HG03575 (cell line): ENCODE data around the gene HDAC9.

Experiments used
- ATAC-seq: cut with Tn5 transposase; IDR thresholded peaks from one replicate; pipeline ENCODE4 v1.9.1; 2021; ENCODE audit not compliant: unreplicated experiment, insufficient number of reproducible peaks, low FRiP score; ENCODE audit errors: extremely low read depth

Gene HDAC9

DNA sequence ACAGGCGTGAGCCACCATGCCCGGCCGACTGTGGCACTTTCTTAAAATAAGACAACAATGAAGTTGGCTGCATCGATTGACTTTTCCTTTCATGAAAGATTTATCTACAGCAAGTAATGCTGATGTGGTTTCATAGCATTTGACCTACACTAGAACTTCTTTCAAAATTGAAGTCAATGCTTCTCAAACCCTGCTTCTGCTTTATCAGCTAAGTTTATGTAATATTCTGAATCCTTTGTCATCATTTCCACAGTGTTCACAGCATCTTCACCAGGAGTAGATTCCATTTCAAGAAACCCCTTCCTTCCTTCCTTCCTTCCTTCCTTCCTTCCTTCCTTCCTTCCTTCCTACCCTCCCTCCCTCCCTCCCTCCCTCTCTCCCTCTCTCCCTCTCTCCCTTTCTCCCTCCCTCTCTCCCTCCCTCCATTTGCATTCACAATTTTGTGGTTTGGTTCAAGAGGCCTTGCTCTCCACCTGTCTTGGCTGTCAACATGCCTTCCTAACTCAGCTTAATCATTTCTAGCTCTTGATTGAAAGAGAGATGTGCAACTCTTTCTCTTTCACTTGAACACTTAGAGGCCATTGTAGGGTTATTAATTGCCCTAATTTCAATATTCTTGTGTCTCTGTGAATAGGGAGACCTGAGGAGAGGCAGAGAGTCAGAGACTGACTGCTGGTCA is 52.1 kb downstream of the HDAC9 start:
- no peak for ATAC-seq

DNA sequence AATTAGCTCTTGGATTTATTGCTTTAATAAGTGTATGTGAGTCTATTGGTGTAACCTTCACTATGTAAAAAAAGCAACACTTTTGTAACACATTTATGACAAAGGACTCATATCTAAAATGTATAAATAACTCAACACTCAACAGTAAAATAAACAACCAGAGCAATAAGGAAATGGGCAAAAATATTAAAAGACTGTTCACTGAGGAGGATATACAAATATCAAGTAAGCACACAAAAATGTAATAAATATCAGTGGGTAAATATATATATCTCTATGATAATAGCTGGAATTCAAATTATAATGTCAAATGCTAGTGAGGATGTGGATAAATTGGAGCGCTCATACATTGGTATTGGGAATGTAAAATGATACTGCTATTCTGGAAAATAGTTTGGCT is 53.0 kb downstream of the HDAC9 start:
- no peak for ATAC-seq

DNA sequence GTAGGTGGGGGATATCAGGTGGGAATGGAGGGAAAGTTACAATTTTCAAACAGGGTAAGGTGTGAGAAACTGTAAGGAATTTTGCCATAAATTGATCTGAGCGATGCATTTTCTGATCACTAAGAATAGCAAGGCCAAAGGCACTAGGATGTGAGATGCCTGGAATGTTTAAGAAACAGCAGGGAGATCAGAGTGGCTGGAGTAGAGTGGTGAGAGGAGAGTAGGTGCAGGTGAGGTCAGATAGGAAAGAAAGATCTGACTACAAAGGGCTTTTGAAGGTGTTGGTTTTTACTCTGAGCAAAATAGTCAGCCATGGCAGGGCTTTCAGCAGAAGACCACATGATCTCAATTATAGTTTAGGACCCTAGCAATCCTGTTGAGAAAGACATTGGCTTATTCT is 55.0 kb downstream of the HDAC9 start:
- ATAC-seq: no peak

DNA sequence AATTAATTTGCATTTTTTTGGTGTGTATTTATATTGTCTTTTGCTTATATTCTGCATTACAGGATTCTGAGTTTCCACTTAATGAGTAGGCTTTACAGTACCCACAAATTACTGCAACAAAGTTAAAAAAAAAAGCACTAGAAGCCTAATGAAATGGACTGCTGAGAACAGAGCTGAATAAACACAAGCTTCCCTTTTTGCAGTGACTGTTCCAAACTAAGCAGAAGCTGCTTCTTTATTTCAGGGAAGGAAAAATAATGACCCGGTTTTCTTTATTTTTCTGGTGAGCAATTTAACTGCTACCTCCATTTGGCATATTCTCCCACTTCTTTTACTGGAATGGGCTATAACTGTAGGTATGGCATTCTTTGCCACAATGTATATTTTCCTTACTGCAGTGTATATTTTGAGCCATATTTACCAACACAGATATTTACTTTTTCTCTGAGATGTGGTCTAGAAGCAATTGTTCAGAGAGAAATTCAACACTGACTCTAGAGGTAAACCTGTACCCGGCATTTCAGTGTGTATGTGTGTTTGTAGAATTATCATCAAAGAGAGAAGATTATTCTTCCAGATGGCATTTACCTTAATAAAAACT is 56.9 kb downstream of the HDAC9 start:
- ATAC-seq: no peak

DNA sequence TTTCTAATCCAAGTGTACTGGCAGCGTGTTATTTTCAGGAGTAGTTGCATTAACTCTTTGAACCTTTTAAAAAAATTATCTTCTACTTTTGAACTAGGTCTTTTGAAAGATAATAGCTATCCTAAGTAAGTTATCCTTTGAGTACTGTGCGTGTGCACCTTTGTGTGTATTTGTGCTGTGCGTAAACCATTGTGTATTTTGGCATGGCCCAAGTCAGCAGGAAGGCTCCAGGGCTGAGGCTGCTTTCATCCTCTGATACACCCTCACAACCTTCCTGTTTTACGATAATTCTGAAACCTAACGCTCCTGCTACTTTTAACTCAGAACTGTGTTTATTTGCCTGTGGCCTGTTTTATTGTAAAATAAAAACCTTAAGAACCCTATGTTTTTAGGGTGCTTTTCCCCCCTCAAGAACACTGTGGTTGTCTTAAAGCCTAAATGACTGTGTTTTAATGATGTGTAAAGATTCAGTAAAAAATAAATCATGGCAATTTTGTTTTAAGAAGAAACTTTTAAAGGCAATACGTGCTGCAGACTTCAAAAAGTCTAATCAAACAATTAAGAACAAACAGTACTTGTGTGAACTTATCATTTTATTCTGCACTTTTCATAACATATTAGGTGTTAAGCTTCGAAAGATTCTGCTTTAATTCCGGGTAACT is 57.5 kb downstream of the HDAC9 start:
- ATAC-seq: no peak

DNA sequence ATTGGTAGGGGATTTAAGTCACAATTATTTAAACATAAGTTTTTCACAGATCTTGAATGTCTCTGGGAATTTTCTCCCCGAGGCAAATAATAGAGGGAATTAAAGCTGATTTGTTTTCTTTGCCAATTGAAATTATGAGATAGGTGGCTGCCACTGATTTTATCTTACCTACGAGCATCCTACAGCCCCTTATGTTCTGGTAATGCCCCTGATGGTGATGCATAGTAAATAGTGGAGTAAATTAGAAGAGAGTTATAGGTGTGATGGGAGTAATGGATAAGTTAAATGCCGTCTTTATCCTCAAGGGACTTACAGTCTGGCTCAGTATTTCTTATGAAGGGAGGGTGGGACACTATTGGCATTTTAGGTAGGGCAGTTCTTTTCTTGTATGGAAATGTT is 58.1 kb downstream of the HDAC9 start:
- no peak for ATAC-seq

DNA sequence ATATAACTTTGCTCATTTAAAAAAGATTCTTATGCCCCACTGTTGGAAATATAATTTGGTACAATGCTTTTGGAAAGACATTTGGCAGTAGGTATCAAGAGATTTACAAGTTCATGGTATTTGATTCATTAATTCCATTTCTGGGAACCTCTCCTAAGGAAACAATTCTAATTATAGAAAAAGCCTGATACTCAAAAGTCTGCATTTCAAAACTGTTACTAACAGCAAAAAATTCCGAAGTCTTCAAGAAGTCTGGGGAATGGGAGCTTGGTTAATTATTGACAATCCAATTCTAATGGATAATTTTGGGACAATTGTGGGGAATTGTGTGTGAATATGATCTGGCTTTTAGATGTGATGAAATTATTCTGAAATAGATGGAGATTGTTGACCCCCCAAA is 59.6 kb downstream of the HDAC9 start:
- no peak for ATAC-seq

DNA sequence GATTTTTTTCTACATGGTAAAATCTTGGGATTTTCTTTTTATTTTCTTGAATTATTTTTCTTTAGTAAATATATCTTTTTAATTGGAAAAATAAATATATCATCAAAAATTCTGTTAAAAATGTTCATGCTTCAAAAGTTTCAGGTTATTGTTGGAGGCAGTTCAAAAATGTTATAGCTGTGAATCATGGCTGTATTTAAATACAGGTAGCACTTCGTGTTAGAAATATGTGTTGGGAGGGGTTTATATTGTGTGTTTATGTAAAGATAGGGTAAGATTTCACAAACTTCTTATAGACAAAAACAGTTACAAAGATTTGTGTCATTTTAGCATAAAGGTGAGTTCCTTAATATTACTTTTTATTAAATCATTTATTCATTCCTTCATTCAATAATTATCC is 60.4 kb downstream of the HDAC9 start:
- no peak for ATAC-seq

DNA sequence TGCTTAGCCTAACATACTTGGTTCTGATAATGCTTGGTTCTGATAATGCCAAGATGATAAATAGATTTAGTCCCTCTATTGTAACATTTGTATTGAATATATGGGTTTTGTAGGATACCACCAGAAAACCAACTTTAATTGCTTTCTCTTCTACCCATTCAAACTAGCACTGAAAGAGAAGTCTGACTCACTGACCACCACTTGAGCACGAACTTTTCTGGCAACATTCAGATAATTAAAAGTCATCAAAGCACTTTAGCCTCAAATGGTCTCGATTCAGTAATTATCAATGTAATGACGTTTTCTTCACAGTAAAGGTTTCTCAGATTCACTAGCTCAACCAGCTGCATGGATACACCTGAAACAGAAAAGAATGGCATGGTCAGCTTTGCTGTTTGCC is 63.0 kb downstream of the HDAC9 start:
- no peak for ATAC-seq

DNA sequence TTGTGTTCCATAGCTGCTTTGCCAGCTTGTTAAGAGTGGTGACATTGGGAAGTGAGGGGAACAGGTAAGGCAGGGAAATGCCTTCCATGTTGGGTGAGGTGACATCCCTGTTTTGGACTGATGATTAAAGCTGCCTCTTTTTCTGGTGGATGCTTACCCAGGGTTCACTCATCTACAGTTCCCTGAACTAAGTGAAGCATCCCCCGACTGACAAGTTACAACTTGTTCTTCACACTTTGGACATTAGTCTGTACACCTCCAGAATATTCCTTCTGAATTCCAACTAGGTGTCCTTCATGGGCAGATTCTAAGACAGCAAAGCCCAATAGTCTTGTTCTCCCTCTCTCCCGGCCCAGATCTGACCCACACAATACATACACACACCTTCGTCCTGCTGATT is 63.4 kb downstream of the HDAC9 start:
- no peak for ATAC-seq

DNA sequence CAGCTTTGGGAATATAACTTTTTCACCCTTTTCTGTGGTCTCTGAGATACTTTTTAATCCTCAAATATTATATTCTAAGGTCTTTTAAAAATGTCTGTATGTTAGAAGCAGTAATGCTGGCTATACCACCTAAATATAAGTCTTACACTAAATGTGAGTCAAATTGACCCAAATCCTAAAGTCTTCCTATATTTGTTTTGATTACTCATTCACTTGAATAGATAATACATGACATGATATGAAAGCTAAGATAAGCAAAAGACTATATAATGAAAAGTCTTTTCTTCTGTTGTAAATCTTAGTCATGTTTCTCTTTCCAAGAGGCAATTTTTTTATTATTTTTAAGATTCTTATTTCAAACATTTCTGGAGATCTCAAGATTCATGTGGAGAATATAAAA is 64.2 kb downstream of the HDAC9 start:
- no peak for ATAC-seq

DNA sequence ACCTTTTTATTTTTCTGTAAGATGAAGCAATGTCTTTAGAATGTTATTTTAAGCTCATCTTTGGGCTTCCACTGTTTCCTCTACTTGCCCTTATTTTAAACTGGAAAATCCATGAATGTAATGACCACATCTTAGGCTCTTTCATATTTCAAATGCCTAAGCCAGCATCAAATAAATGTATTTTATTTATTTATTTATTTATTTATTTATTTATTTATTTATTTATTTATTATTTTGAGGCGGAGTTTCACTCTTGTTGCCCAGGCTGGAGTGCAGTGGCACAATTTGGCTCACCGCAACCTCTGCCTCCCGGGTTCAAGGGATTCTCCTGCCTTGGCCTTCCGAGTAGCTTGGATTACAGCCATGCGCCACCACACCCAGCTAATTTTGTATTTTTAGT is 69.2 kb downstream of the HDAC9 start:
- ATAC-seq: no peak

DNA sequence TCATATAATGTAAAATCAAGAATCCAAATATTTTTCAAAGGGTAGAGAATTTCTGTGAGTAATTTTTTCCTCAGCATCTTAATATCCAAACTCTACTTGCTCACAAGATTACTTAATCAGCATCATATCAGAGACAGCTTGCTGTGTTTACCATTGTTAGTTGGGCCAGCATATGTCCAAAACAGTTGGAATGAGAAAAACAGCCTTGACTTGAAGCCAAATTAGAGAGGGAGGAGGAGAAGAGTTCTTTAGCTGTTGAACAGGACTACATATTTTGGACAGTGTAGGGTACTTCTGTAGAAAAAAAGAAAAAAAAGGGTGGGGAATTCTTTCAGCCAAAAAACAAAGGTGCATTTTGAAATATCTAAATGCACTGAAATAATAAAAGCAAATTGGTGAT is 69.8 kb downstream of the HDAC9 start:
- no peak for ATAC-seq

DNA sequence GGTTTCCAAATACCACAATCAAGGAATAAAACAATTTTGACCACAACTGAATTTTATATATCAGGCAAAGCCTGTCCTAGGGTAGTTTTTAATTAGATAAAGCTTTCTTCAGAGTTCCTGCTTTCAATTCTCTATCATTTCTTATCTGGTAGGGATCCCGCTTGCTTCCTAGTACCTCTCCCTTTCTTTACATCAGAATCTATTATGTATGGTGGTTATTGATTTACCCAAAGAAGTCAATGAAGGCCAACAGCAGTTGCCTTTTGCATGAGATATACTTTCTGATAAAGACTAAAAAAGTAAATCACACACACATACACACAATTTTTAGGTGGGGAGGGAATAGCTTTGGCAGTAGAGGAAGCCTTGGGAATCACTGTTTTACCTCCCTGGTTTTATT is 70.7 kb downstream of the HDAC9 start:
- ATAC-seq: no peak

DNA sequence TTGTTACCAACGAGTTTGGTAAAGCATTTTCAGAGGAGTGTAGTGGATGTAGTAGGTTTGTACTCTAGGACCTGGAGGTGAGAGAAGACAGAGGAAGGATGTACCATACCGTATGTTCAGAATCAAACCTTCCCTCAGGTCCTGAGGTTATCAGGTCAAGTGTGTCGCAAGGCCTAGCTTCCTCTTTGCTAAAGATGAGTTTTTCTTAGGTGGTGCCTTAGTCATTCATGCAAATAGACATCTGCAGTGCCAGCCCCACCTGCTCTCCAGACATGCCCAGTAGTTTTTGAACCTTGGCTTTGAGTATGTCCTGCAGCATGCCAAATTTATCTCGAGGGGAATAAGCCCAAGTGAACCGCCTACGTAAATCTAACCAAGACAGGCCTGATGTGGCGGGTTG is 71.3 kb downstream of the HDAC9 start:
- peak; percentile 68 for ATAC-seq

DNA sequence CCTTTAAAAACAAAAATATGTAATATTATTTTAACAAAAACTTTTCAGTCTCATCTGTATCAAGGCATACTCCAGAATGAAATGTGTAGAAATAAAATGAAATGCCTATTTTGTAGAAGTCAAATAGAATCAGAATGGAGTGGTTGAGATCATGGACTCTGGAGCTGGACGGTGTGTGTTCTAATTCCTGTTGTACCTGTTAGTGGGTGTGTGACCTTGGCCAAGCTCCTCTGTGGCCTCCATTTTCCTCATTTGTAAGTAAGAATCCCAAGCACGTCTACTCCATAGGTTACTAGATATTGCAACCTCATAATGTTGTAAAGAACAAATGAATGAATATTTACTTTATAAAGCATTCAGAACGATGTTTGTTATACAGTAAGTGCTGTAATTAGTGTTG is 74.9 kb downstream of the HDAC9 start:
- no peak for ATAC-seq

DNA sequence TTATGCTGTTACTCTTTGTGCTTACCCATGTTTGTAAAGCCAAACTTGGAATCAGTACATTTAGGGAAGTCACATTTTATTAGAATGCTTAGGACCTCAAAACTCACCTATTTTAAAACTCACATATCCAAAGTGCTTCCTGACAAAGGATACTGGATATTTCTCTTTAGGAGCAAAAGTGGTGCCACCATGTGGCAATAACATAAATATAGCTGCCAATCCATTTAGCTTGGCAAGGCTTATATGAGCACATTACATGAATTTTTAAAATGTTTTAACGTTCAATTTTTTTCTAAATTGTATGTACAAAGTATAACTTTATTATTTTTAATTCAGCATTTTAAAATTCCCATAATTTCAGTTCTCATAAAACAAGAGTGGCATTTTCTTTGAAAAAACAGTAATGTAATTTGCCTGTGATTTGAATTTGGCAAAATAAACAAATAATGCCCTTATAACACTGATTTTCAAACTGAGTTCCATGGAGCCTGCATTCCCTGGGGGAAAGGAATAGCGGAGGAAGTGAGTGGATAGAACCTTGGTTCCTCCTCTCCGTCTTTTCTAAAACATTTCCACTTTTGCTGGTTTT is 75.4 kb downstream of the HDAC9 start:
- no peak for ATAC-seq

DNA sequence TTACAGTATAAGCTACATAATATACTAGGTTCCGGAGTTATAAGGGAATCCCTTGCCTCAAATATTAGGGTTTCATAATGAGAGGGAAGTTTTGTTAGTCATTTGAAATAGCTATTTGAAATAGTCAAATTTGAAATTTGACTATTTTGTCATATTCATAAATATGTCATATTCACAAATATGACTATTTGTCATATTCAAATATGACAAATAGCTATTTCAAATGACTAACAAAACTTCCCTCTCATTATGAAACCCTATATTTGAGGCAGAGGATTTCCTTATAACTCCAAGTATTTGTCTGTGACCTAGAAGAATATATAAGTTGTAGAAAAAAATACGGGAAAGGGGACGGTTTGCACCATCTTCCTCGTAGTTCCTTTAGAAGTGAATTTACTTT is 76.6 kb downstream of the HDAC9 start:
- no peak for ATAC-seq

DNA sequence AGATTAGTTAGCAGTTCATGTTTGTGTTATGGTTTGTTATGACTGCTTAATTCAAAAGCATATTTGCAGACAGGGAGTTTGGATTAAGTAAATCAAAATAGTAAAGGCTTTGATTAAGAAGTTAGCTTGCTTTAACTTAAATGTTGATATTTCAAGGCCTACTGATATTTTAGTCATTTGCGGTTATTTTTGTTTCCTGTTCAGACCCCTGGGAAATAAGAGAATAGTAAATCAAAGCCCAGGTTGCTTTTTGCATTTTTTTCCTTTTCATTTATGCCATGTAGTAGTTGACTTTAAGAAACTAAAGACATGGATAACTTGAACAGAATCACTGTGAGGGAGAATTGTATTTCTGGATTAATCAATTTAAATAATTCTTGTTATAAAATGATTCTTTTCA is 77.3 kb downstream of the HDAC9 start:
- ATAC-seq: no peak
